Measurements from ENCODE around the gene CCDC187. TPM values are rescaled to one million over a fixed set of nuclear protein-coding genes. Genes with fewer than 3 reads are reported as not detected.

The CCDC187 gene
- polyA plus RNA-seq, 1 donor: 2.2 TPM

GRCh38 chr9:136225748-136226679 is 77.9 kb downstream of the CCDC187 start:
- no peak for DNase-seq

- DNase-seq: no peak
These were observed 78.5 kb downstream of the CCDC187 start for GRCh38 chr9:136225366-136225747.

- no peak for DNase-seq
These were observed 79.8 kb downstream of the CCDC187 start for GRCh38 chr9:136223871-136224640.

- DNase-seq: peak; percentile 45
These were observed 81.0 kb downstream of the CCDC187 start for GRCh38 chr9:136222906-136223285.

GRCh38 chr9:136222166-136222905 is 81.6 kb downstream of the CCDC187 start:
- DNase-seq: no peak

GRCh38 chr9:136220017-136220729 is 83.7 kb downstream of the CCDC187 start:
- DNase-seq: no peak

- DNase-seq: no peak
These were observed 84.6 kb downstream of the CCDC187 start for GRCh38 chr9:136219276-136219675.

- DNase-seq: no peak
These were observed 85.2 kb downstream of the CCDC187 start for GRCh38 chr9:136218673-136219072.

- no peak for DNase-seq
These were observed 85.6 kb downstream of the CCDC187 start for GRCh38 chr9:136218271-136218670.

- DNase-seq: no peak
These were observed 87.2 kb downstream of the CCDC187 start for GRCh38 chr9:136216541-136217244.

GRCh38 chr9:136213733-136214132 is 90.2 kb downstream of the CCDC187 start:
- no peak for DNase-seq

GRCh38 chr9:136212345-136212950 is 91.4 kb downstream of the CCDC187 start:
- DNase-seq: no peak

- no peak for DNase-seq
These were observed 92.2 kb downstream of the CCDC187 start for GRCh38 chr9:136211441-136212344.

- DNase-seq: no peak
These were observed 92.9 kb downstream of the CCDC187 start for GRCh38 chr9:136211006-136211405.

GRCh38 chr9:136210276-136210675 is 93.6 kb downstream of the CCDC187 start:
- no peak for DNase-seq

GRCh38 chr9:136209786-136210185 is 94.1 kb downstream of the CCDC187 start:
- DNase-seq: no peak

- no peak for DNase-seq
These were observed 94.7 kb downstream of the CCDC187 start for GRCh38 chr9:136209232-136209631.

- no peak for DNase-seq
These were observed 95.2 kb downstream of the CCDC187 start for GRCh38 chr9:136208675-136209074.

- DNase-seq: no peak
These were observed 96.3 kb downstream of the CCDC187 start for GRCh38 chr9:136207616-136208015.

Measured in left kidney (tissue), 2 donors.